DOHH2 (cell line): ENCODE measurements around the gene AFG3L2.

Experiments
- H3F3A ChIP-seq: fragments of 200-600 bp; sonication (generic), shearing (Covaris generic); 2 replicates; pipeline ENCODE4 v1.6.0; 2016; ENCODE audit warnings: antibody characterized with exemption, mild to moderate bottlenecking; ENCODE audit not compliant: control insufficient read depth, insufficient read depth
- H3K27ac ChIP-seq: fragments of 200-600 bp; sonication (generic); 2 replicates; pipeline ENCODE4 v1.5.1; 2014; ENCODE audit warnings: low read depth, mild to moderate bottlenecking, low read length, moderate library complexity
- H3K27me3 ChIP-seq: fragments of 200-600 bp; sonication (generic); 2 replicates; pipeline ENCODE4 v1.6.1; 2014; ENCODE audit warnings: mild to moderate bottlenecking, low read length, mixed read lengths; ENCODE audit not compliant: control insufficient read depth
- H3K36me3 ChIP-seq: fragments of 200-600 bp; sonication (generic); 2 replicates; pipeline ENCODE4 v1.6.1; 2014; ENCODE audit warnings: mild to moderate bottlenecking, low read length, moderate library complexity, mixed read lengths; ENCODE audit not compliant: control insufficient read depth
- H3K4me1 ChIP-seq: fragments of 200-600 bp; sonication (generic); 2 replicates; pipeline ENCODE4 v1.6.1; 2014; ENCODE audit warnings: mild to moderate bottlenecking, low read length, mixed read lengths; ENCODE audit not compliant: control insufficient read depth
- H3K4me2 ChIP-seq: fragments of 200-600 bp; sonication (generic); 2 replicates; pipeline ENCODE4 v1.6.0; 2014; ENCODE audit warnings: mild to moderate bottlenecking, low read length, moderate library complexity
- H3K4me3 ChIP-seq: fragments of 200-600 bp; sonication (generic); 2 replicates; pipeline ENCODE4 v1.5.1; 2014; ENCODE audit warnings: mild to moderate bottlenecking, low read length, mixed read lengths
- H3K79me2 ChIP-seq: fragments of 200-600 bp; sonication (generic); 2 replicates; pipeline ENCODE4 v1.6.1; 2014; ENCODE audit warnings: mild to moderate bottlenecking, low read length, mixed read lengths; ENCODE audit not compliant: control insufficient read depth
- H3K9me2 ChIP-seq: fragments of 200-600 bp; sonication (generic); replicated peaks from 2 replicates; pipeline ENCODE4 v1.6.1; 2014; ENCODE audit warnings: mild to moderate bottlenecking, low read length, mixed read lengths; ENCODE audit not compliant: control insufficient read depth
- H3K9me3 ChIP-seq: fragments of 200-600 bp; sonication (generic); 2 replicates; pipeline ENCODE4 v1.6.1; 2014; ENCODE audit warnings: antibody characterized with exemption, low read length, mixed read lengths; ENCODE audit not compliant: control insufficient read depth, insufficient read depth
- H4K20me1 ChIP-seq: fragments of 200-600 bp; sonication (generic); 2 replicates; pipeline ENCODE4 v1.6.0; 2014; ENCODE audit warnings: low read depth, mild to moderate bottlenecking, antibody characterized with exemption, low read length, moderate library complexity; ENCODE audit not compliant: control insufficient read depth, insufficient read depth
- CTCF ChIP-seq: fragments of 200-600 bp; sonication (generic); IDR thresholded peaks from one replicate; pipeline ENCODE4 v1.5.1; 2014; ENCODE audit warnings: antibody characterized with exemption, mild to moderate bottlenecking, low read depth, low read length; ENCODE audit not compliant: poor library complexity, severe bottlenecking
- EZH2phosphoT487 ChIP-seq: fragments of 200-600 bp; sonication (generic); IDR thresholded peaks from 2 replicates; pipeline ENCODE4 v1.6.1; 2017; ENCODE audit warnings: borderline replicate concordance, mild to moderate bottlenecking, antibody characterized with exemption, low read length, moderate library complexity, mixed read lengths

Gene AFG3L2

GRCh38 chr18:12314591-12315305 is 62.3 kb downstream of the AFG3L2 start:
- H3K4me3 ChIP-seq: no peak overlapping the region
- peaks cover 9% of the 10 kb centered on the region; the same call in 1 of the 2 replicates for H3K9me3 ChIP-seq
- 0 out of 2 replicates have a peak, but pooled peaks cover 3% of the 10 kb centered on the region for H3K4me1 ChIP-seq
- TF ChIP-seq CTCF: no peak
- no peak for TF ChIP-seq EZH2phosphoT487
- no peak overlapping the region for H3K27ac ChIP-seq
- no peaks in the 10 kb centered on the region for H3K36me3 ChIP-seq
- H3K4me2 ChIP-seq: no peak overlapping the region
- H3F3A ChIP-seq: no peaks in the 10 kb centered on the region
- no peaks in the 10 kb centered on the region for H4K20me1 ChIP-seq
- no peaks in the 10 kb centered on the region for H3K79me2 ChIP-seq
- H3K9me2 ChIP-seq: no peaks in the 10 kb centered on the region
- no peaks in the 10 kb centered on the region for H3K27me3 ChIP-seq

- Histone ChIP-seq H3K4me2 (no peak overlapping the region), H3K36me3 (no peaks in the 10 kb centered on the region), H3F3A (no peaks in the 10 kb centered on the region)
Observed at GRCh38 chr18:12313530-12314245, 63.3 kb downstream of the AFG3L2 start.

GRCh38 chr18:12312976-12313375 is 64.1 kb downstream of the AFG3L2 start:
- H3K9me2 ChIP-seq: no peaks in the 10 kb centered on the region
- H3F3A ChIP-seq: no peaks in the 10 kb centered on the region
- peaks cover 13% of the 10 kb centered on the region; the same call in 1 of the 2 replicates for H3K9me3 ChIP-seq
- TF ChIP-seq CTCF (no peak), EZH2phosphoT487 (no peak)
- no peak overlapping the region for H3K27ac ChIP-seq
- H3K4me1 ChIP-seq: 0 out of 2 replicates have a peak, but pooled peaks cover 3% of the 10 kb centered on the region
- no peaks in the 10 kb centered on the region for H4K20me1 ChIP-seq
- no peaks in the 10 kb centered on the region for H3K79me2 ChIP-seq
- H3K27me3 ChIP-seq: no peaks in the 10 kb centered on the region
- H3K36me3 ChIP-seq: no peaks in the 10 kb centered on the region
- no peak overlapping the region for H3K4me2 ChIP-seq
- no peak overlapping the region for H3K4me3 ChIP-seq

More at GRCh38 chr18:12313530-12314245, 63.3 kb downstream of the AFG3L2 start:
- Histone ChIP-seq H3K9me3 (peaks cover 11% of the 10 kb centered on the region; the same call in 1 of the 2 replicates), H3K4me1 (0 out of 2 replicates have a peak, but pooled peaks cover 3% of the 10 kb centered on the region), H3K9me2 (no peaks in the 10 kb centered on the region), H4K20me1 (no peaks in the 10 kb centered on the region), H3K27ac (no peak overlapping the region), H3K4me3 (no peak overlapping the region), H3K27me3 (no peaks in the 10 kb centered on the region), H3K79me2 (no peaks in the 10 kb centered on the region)
- TF ChIP-seq EZH2phosphoT487: no peak
- no peak for TF ChIP-seq CTCF
